ENCODE results near the gene ACSF2.

DNA sequence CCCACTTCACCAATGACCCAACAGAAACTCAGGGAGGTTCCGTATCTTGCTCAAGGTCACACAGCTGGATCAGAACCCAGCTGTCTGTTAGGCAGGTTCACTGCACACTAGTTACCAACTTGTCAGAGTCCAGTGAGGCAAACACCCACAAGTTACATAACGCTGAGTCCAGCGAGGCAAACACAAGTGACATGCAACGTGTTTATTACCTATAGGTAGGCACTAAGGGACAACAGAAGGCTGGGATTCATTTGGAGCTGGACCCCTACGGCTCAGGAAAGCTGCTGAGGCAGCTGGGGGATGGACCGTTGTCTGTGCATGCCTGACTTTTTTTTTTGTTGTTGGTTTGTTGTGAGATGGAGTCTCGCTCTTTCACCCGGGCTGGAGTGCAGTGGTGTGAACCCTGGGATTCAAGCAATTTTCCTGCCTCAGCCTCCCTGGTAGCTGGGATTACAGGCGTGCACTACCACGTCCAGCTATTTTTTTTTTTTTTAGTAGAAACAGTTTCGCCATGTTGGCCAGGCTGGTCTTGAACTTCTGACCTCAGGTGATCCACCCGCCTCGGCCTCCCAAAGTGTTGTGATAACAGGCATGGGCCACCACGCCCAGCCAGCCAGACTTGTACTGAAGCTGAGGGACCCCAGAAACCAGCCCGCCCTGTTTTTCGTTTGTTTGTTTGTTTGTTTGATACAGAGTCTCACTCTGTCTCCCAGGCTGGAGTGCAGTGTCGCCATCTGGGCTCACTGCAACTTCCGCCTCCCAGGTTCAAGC, 50.7 kb downstream of the ACSF2 start:
- TF ChIP-seq EZH2 (IDR thresholded peaks at IDR 0.05; ENCODE audit: borderline replicate concordance) (no peak), EZH2phosphoT487 (IDR thresholded peaks at IDR 0.05; ENCODE audit: low read depth, severe bottlenecking, unreplicated experiment) (no peak)
- TF ChIP-seq, protein P1, sequence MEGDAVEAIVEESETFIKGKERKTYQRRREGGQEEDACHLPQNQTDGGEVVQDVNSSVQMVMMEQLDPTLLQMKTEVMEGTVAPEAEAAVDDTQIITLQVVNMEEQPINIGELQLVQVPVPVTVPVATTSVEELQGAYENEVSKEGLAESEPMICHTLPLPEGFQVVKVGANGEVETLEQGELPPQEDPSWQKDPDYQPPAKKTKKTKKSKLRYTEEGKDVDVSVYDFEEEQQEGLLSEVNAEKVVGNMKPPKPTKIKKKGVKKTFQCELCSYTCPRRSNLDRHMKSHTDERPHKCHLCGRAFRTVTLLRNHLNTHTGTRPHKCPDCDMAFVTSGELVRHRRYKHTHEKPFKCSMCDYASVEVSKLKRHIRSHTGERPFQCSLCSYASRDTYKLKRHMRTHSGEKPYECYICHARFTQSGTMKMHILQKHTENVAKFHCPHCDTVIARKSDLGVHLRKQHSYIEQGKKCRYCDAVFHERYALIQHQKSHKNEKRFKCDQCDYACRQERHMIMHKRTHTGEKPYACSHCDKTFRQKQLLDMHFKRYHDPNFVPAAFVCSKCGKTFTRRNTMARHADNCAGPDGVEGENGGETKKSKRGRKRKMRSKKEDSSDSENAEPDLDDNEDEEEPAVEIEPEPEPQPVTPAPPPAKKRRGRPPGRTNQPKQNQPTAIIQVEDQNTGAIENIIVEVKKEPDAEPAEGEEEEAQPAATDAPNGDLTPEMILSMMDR (IDR thresholded peaks at IDR 0.05; ENCODE audit: poor library complexity): no peak
